GM12872 (cell line): ENCODE results near the gene CPED1.

Experiments used
- TF ChIP-seq, protein P1 (sequence below): IDR thresholded peaks from 3 replicates; pipeline ENCODE4 v1.5.1; 2011; ENCODE audit warnings: low read depth, mild to moderate bottlenecking, low read length, moderate library complexity; ENCODE audit not compliant: insufficient read depth

The CPED1 gene

DNA sequence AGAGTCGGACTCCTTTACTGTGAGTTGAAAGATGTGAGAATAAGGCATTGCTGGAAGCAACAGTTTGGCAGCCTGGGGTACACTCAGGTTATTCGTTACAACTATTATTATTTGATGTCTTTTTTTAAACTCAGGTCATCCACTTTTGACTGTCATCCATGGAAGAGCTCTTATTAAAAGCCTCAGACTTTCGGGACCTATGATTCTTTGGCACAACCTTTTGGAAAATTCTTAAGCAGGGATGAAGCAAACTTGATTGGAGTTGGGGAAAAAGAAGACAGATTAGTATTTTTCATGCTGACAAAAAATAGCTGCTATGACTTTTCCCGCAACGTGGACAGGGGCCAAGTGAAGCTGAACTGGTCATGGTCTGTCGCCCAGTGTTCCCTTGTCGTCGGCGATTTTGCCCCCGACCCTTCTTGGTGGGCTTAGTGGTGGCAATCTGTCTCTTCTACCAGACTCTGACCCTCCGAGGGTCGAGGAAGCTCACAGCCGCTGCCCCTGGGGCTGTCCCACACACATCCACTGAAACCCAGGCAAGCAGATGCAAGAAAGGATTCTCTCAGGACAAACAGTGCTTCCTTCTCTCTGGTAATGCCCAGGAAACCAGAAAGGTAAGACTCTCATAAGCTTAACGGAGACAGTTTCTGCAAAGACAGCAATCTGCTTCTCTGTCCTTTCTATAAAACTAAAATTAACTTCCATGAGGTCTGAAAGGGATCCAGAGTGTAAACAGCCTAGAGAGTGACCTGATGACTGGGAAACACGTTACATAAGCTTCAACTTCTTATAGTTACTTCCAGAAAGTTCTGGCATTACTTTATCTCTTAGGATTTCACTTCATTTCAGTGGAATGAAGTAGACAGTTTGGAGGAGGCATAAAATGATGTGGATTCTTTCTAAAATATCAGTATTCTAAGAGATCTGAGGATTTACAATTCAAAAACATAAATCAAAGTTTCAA, 1.0 kb downstream of the CPED1 start:
- TF ChIP-seq, protein P1, sequence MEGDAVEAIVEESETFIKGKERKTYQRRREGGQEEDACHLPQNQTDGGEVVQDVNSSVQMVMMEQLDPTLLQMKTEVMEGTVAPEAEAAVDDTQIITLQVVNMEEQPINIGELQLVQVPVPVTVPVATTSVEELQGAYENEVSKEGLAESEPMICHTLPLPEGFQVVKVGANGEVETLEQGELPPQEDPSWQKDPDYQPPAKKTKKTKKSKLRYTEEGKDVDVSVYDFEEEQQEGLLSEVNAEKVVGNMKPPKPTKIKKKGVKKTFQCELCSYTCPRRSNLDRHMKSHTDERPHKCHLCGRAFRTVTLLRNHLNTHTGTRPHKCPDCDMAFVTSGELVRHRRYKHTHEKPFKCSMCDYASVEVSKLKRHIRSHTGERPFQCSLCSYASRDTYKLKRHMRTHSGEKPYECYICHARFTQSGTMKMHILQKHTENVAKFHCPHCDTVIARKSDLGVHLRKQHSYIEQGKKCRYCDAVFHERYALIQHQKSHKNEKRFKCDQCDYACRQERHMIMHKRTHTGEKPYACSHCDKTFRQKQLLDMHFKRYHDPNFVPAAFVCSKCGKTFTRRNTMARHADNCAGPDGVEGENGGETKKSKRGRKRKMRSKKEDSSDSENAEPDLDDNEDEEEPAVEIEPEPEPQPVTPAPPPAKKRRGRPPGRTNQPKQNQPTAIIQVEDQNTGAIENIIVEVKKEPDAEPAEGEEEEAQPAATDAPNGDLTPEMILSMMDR = no peak

DNA sequence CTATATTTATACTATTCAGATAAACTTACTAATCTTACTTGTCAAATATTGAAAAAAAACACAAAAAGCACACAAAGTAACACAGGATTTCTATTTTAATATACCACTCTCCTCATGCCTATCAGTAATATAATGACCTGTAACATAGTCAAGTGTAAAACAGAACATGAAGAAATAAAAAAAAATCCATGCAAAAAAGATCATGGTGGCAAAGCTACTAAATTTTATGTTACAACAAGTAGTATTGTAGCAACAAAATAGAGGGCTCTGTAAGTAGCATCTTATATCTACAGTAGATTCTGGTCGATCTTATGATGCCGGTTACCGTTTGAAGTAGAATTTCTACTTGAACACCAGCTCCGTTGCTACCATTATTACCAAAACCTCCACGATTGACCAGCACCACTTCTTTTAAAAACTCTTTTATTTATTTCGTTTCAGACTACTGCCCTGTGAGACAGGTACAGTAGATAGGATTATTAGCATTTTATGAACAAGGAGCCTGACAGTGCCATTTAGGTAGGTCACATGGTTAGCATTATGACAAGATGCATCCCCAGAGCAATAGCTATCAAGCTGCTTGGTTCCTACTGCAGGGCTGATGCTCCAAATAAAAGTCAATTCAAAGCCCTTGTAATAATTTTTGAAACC, 2.1 kb downstream of the CPED1 start:
- TF ChIP-seq, protein P1 = no peak

DNA sequence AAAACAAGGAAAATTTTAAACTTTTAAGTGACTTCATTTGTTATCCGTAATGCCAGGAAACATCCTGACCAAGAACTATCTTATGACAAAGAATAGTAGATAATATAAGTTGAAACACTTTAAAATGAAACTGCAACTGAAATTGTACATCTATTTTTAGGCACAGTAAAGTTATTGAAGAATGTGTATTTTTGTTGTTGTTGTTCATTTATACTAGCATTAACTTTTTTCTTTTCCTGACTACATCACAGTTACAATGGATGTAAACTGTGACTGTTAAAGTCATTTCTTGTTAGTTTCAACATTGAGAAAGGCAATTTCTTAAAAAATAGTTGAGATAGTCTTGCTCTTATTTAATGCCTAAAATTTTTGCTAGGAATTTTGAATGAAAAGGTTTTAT, 2.6 kb downstream of the CPED1 start:
- TF ChIP-seq, protein P1 = no peak

DNA sequence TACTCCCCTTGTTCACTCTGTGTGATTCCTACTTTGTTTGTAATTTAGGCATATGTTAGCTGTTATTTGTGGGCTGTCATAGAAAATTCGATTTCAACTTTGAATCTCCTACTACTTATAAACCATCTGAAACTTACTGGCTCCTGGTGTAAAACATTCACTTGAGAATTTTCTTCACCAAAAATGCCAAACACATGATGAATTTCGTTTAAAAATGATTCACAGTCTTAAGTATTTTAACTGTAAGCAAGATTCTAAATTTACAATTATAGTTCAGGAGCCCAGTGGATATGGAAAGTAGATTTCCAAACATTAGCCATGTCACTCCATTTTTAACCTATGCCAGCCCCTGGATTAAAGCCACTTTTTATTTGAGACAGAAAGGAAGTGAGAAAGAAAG, 3.1 kb downstream of the CPED1 start:
- TF ChIP-seq, protein P1 = no peak

DNA sequence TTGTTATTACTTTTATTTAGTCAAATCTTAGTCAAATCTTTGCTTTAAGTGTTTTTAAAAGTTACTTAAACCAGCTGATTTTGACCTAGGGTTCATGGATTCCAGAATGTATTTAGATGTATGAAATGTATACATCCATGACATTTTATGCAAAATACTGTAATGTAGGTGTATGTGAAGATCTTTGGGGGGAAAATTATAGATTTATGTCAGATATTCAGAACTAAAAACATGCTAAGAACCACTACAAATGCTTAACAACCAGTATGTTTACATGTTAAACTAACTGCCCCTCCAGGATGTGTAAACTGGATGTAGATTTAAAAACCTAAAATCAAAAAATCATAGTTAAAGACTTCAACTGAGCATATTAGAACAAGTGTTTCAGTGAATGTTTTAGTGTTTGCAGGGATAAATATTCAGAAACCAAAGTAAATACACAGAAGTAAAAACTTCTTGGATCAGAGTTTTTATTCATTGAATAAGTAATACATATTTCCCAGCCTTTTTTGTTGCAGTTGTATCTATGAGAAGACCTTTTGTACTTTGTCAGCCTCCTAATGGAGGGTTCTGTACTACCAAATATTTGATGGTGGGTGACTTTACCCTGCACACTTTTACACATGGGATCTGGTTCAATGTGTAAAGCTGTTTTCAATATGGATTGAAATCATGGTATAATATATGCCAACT, 3.9 kb downstream of the CPED1 start:
- TF ChIP-seq, protein P1 = no peak

DNA sequence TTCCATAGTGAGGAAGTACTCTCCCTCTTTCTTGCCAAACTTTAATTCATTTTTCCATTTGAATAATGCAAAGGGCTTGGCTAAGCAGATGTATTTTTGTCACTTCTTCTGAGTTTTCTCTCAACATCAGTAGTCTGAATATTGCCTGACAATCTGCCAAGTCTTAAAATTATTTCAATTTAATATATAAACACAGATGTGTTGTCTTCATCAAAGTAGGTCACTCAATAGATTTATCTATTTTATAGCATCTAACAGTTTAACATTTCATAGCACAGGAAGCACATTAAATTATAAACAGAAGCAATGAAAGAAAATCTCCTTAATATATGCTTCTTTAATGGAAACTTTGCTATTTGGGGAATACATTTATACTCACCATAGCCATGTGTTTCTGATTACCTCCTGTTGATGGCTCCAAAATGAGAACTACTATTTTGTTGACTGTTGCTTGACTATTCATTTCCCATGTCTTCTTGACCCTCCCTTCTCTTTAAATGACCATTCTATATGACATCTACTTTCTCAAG, 4.5 kb downstream of the CPED1 start:
- TF ChIP-seq, protein P1 = no peak
